GM11168 (cell line): ENCODE data around the gene SFT2D1.

Experiments
- in situ Hi-C: fragments of 300-500 bp; cut with MboI; formaldehyde crosslinking; loops from one replicate; pipeline ENCODE4 v1.12.0; 2022; ENCODE audit warnings: low sequenced_read_pairs; ENCODE audit not compliant: unreplicated experiment

The SFT2D1 gene

GRCh38 chr6:166282394-166283032 is 59.8 kb downstream of the SFT2D1 start:
- in situ Hi-C loops, result no loop called here

GRCh38 chr6:166281104-166281503 is 61.2 kb downstream of the SFT2D1 start:
- in situ Hi-C loops, result no loop called here

- in situ Hi-C loops, result loop anchor here (5.0 kb wide), 1 partner anchor 123 kb away; no protein-coding TSS in a partner anchor
Measured at GRCh38 chr6:166279393-166279679, 63.0 kb downstream of the SFT2D1 start.

- in situ Hi-C loops, result loop anchor here (5.0 kb wide), 1 partner anchor 124 kb away; no protein-coding TSS in a partner anchor
Measured at GRCh38 chr6:166278579-166279392, 63.6 kb downstream of the SFT2D1 start.

- in situ Hi-C loops, result loop anchor here (5.0 kb wide), 1 partner anchor 124 kb away; no protein-coding TSS in a partner anchor
Measured at GRCh38 chr6:166277892-166278578, 64.3 kb downstream of the SFT2D1 start.

GRCh38 chr6:166277018-166277417 is 65.3 kb downstream of the SFT2D1 start:
- in situ Hi-C loops, result loop anchor here (5.0 kb wide), 1 partner anchor 125 kb away; no protein-coding TSS in a partner anchor

GRCh38 chr6:166275714-166276166 is 66.6 kb downstream of the SFT2D1 start:
- in situ Hi-C loops, result loop anchor here (5.0 kb wide), 1 partner anchor 127 kb away; no protein-coding TSS in a partner anchor

GRCh38 chr6:166274739-166275370 is 67.5 kb downstream of the SFT2D1 start:
- in situ Hi-C loops, result loop anchor here (5.0 kb wide), 1 partner anchor 127 kb away; no protein-coding TSS in a partner anchor

GRCh38 chr6:166274163-166274562 is 68.2 kb downstream of the SFT2D1 start:
- in situ Hi-C loops, result no loop called here

GRCh38 chr6:166271376-166271765 is 71.0 kb downstream of the SFT2D1 start:
- in situ Hi-C loops, result no loop called here

- in situ Hi-C loops, result no loop called here
Measured at GRCh38 chr6:166270706-166271375, 71.5 kb downstream of the SFT2D1 start.
